Panc1 (cell line): Measurements from ENCODE around the gene APOBEC3G. TPM values are rescaled to one million over a fixed set of nuclear protein-coding genes. Genes with fewer than 3 reads are reported as not detected.

Experiments
- ATAC-seq: fragments of 200-7000 bp; cut with Tn5 transposase; 2 replicates; pipeline ENCODE4 v1.9.1; 2020; ENCODE audit warnings: mild to moderate bottlenecking, moderate library complexity
- BruUV-seq: library from RNA; stranded (reverse); fragments of 400-500 nt; replicated peaks from 2 replicates; lab custom pipeline; 2021; lab: Mats Ljungman, UMichigan
- CTCF ChIA-PET: fragments of 300-600 bp; sonication (Branson Sonifier 250); formaldehyde crosslinking; loops from one replicate; lab custom pipeline; 2022; ENCODE audit warnings: antibody characterized with exemption; lab: Charles Lee
- POLR2A ChIA-PET: fragments of 300-600 bp; sonication (Branson Sonifier 250); formaldehyde crosslinking; loops from one replicate; lab custom pipeline; 2022; ENCODE audit warnings: antibody characterized with exemption; lab: Charles Lee
- DNase-seq: peaks from one replicate; pipeline ENCODE4 v3.0.0-alpha.2; 2010; ENCODE audit warnings: low read depth, low spot score
- H3K27ac ChIP-seq: 2 replicates; pipeline ENCODE4 v1.5.1; 2011; ENCODE audit warnings: mild to moderate bottlenecking, low read length, inconsistent platforms
- H3K27me3 ChIP-seq: fragments of 200-500 bp; sonication (Bioruptor generic); 2 replicates; pipeline ENCODE4 v1.6.0; 2014; ENCODE audit warnings: low read length, inconsistent platforms; ENCODE audit not compliant: control insufficient read depth, insufficient read depth
- H3K36me3 ChIP-seq: fragments of 200-500 bp; sonication (Bioruptor generic); 2 replicates; pipeline ENCODE4 v1.5.1; 2014; ENCODE audit warnings: inconsistent platforms, mild to moderate bottlenecking, low read length, moderate library complexity; ENCODE audit not compliant: control insufficient read depth, insufficient read depth
- H3K4me1 ChIP-seq: 2 replicates; pipeline ENCODE4 v1.5.1; 2011; ENCODE audit warnings: inconsistent platforms, mild to moderate bottlenecking, low read length, moderate library complexity; ENCODE audit not compliant: control insufficient read depth, insufficient read depth
- H3K4me3 ChIP-seq, 2 experiments: 2 replicates each; pipeline ENCODE4 v1.5.1; 2011 to 2012; ENCODE audit warnings: low read depth in 2 of 2, low read length in 2 of 2, mild to moderate bottlenecking in 2 of 2, inconsistent platforms in 1 of 2, moderate library complexity in 1 of 2
- H3K9me3 ChIP-seq: fragments of 200-500 bp; sonication (Bioruptor generic); 2 replicates; pipeline ENCODE4 v1.5.1; 2014; ENCODE audit warnings: low read depth, mild to moderate bottlenecking, inconsistent platforms, low read length, moderate library complexity; ENCODE audit not compliant: control insufficient read depth, insufficient read depth
- CTCF ChIP-seq: fragments of 450-650 bp; IDR thresholded peaks from 2 replicates; pipeline ENCODE4 v1.5.1; 2017; ENCODE audit warnings: mild to moderate bottlenecking
- POLR2AphosphoS5 ChIP-seq: IDR thresholded peaks from 2 replicates; pipeline ENCODE4 v1.6.1; 2012; ENCODE audit warnings: mild to moderate bottlenecking, low read depth, low read length, moderate library complexity
- REST ChIP-seq, 2 experiments: IDR thresholded peaks; 2 replicates each; pipeline ENCODE4 v1.6.1; 2011 to 2012; ENCODE audit warnings: low read depth in 2 of 2, control low read depth in 1 of 2, low read length in 1 of 2, mild to moderate bottlenecking in 1 of 2, moderate library complexity in 1 of 2; ENCODE audit not compliant: insufficient read depth in 1 of 2
- SIN3A ChIP-seq: IDR thresholded peaks from 2 replicates; pipeline ENCODE4 v1.6.1; 2012; ENCODE audit warnings: low read depth, mild to moderate bottlenecking, low read length, moderate library complexity, borderline replicate concordance; ENCODE audit not compliant: insufficient read depth
- in situ Hi-C: cut with HindIII; loops from 2 replicates; pipeline ENCODE4 v1.10.0; 2016; ENCODE audit warnings: low sequenced_read_pairs, low pct_unique_long_range_greater_than_20kb
- intact Hi-C: fragments of 100-400 bp; cut with micrococcal nuclease; formaldehyde crosslinking; loops from one replicate; pipeline ENCODE4 v1.10.0; 2022; ENCODE audit not compliant: unreplicated experiment
- total RNA-seq: library from RNA; stranded (reverse); gene quantifications from one replicate; pipeline ENCODE4 v1.2.1, GENCODE V29; 2021; ENCODE audit not compliant: unreplicated experiment

The APOBEC3G gene
- total RNA-seq, 1 experiment from 2014 or later, result 4.8 TPM

GRCh38 chr22:39135092-39135896 is 58.2 kb downstream of the APOBEC3G start:
- POLR2A ChIA-PET, result interaction anchor here (0.6 kb wide), 1 partner anchor 124 kb away, joined by 6 read pairs; no protein-coding TSS in a partner anchor
- H3K36me3 ChIP-seq, result no peaks in the 10 kb centered on the region
- no peaks in the 10 kb centered on the region for H3K9me3 ChIP-seq
- no peaks in the 10 kb centered on the region for H3K27me3 ChIP-seq
- TF ChIP-seq CTCF (peak; percentile 78; the same call in 1 of the 2 replicates), REST (IDR thresholded peaks at IDR 0.05; ENCODE audit: insufficient read depth in 1 of 2, low read depth in 2 of 2, low read length in 1 of 2) (no peak)
- no peak overlapping the region for H3K4me3 ChIP-seq
- in situ Hi-C loops (no loop called here), intact Hi-C loops (no loop called here)
- ATAC-seq, result peak; percentile 91
- DNase-seq, result no peak
- no TSS peak for BruUV-seq
- H3K4me1 ChIP-seq, result peaks cover 7% of the 10 kb centered on the region; the same call in 1 of the 2 replicates
- CTCF ChIA-PET, result interaction anchor here (0.5 to 0.6 kb wide), 2 partner anchors 28 to 46 kb away, joined by 3 to 7 read pairs; no protein-coding TSS in a partner anchor
- H3K27ac ChIP-seq, result no peak overlapping the region

- CTCF ChIA-PET, result interaction anchor here (0.6 kb wide), 1 partner anchor 66 kb away, joined by 7 read pairs; no protein-coding TSS in a partner anchor
- DNase-seq, result no peak
Observed at GRCh38 chr22:39136317-39136716, 59.2 kb downstream of the APOBEC3G start.

More at GRCh38 chr22:39136317-39136716, 59.2 kb downstream of the APOBEC3G start:
- H3K27me3 ChIP-seq, result no peaks in the 10 kb centered on the region
- no TSS peak for BruUV-seq
- H3K36me3 ChIP-seq, result no peaks in the 10 kb centered on the region
- intact Hi-C loops, result no loop called here
- no peak for ATAC-seq
- POLR2A ChIA-PET, result no interaction called here
- TF ChIP-seq SIN3A (no peak), POLR2AphosphoS5 (no peak)
- H3K27ac ChIP-seq, result no peak overlapping the region
- H3K9me3 ChIP-seq, result no peaks in the 10 kb centered on the region
- peaks cover 5% of the 10 kb centered on the region; the same call in 1 of the 2 replicates for H3K4me1 ChIP-seq
- no peak overlapping the region for H3K4me3 ChIP-seq
- in situ Hi-C loops, result no loop called here

Other genes starting within 250 kb of the APOBEC3G start
- 32.6 TPM for gene NPTXR, start 233.2 kb upstream of the APOBEC3G start, total RNA-seq
- 98.4 TPM for gene CBX6, start 205.1 kb upstream of the APOBEC3G start, total RNA-seq
- gene APOBEC3A, start 119.7 kb upstream of the APOBEC3G start, total RNA-seq, result not detected
- 15.6 TPM for gene APOBEC3B, start 94.9 kb upstream of the APOBEC3G start, total RNA-seq
- gene APOBEC3C, start 63.0 kb upstream of the APOBEC3G start, total RNA-seq, result 12.7 TPM
- gene APOBEC3D, start 56.1 kb upstream of the APOBEC3G start, total RNA-seq, result 3.3 TPM
- 7.7 TPM for gene APOBEC3F, start 36.4 kb upstream of the APOBEC3G start, total RNA-seq
- gene APOBEC3H, start 20.0 kb downstream of the APOBEC3G start, total RNA-seq, result not detected
- gene CBX7, start 75.4 kb downstream of the APOBEC3G start, total RNA-seq, result 14.5 TPM
- 78.0 TPM for gene PDGFB, start 167.7 kb downstream of the APOBEC3G start, total RNA-seq
- gene RPL3, start 242.3 kb downstream of the APOBEC3G start, total RNA-seq, result 885 TPM